HUES48 (cell line): ENCODE results near the gene FBXO24.
A peak's percentile ranks its signal among the peaks of the same experiment; 100 is the strongest.

Experiments
- H3K27ac ChIP-seq: one replicate; pipeline ENCODE4 v1.7.0; 2013; ENCODE audit warnings: low read depth, low read length, inconsistent platforms
- H3K27me3 ChIP-seq: 2 replicates; pipeline ENCODE4 v1.6.1; 2013; ENCODE audit warnings: mild to moderate bottlenecking, low read length; ENCODE audit not compliant: control insufficient read depth, insufficient read depth
- H3K36me3 ChIP-seq: 2 replicates; pipeline ENCODE4 v1.6.1; 2013; ENCODE audit warnings: low read length; ENCODE audit not compliant: control insufficient read depth, insufficient read depth
- H3K4me1 ChIP-seq: 2 replicates; pipeline ENCODE4 v1.6.1; 2013; ENCODE audit warnings: mild to moderate bottlenecking, low read length; ENCODE audit not compliant: control insufficient read depth, insufficient read depth
- H3K4me3 ChIP-seq: 2 replicates; pipeline ENCODE4 v1.5.1; 2013; ENCODE audit warnings: mild to moderate bottlenecking, low read depth, low read length
- H3K9ac ChIP-seq: 2 replicates; pipeline ENCODE4 v1.6.1; 2013; ENCODE audit warnings: mild to moderate bottlenecking, low read depth, low read length, moderate library complexity
- H3K9me3 ChIP-seq: 2 replicates; pipeline ENCODE4 v1.6.1; 2013; ENCODE audit warnings: low read length; ENCODE audit not compliant: control insufficient read depth, insufficient read depth

The FBXO24 gene

GRCh38 chr7:100568896-100569844 lies 17.0 kb upstream of the FBXO24 start:
- no peak overlapping the region for H3K9ac ChIP-seq
- H3K4me3 ChIP-seq: peak overlapping the region; percentile 68
- H3K4me1 ChIP-seq: peaks cover 25% of the 10 kb centered on the region
- no peaks in the 10 kb centered on the region for H3K27me3 ChIP-seq
- H3K36me3 ChIP-seq: no peaks in the 10 kb centered on the region
- peak overlapping the region; percentile 22 for H3K27ac ChIP-seq
- no peaks in the 10 kb centered on the region for H3K9me3 ChIP-seq

GRCh38 chr7:100570954-100571828 lies 14.9 kb upstream of the FBXO24 start:
- H3K9ac ChIP-seq: no peak overlapping the region
- no peak overlapping the region for H3K4me3 ChIP-seq

GRCh38 chr7:100571829-100572116 lies 14.4 kb upstream of the FBXO24 start:
- H3K4me1 ChIP-seq: peaks cover 24% of the 10 kb centered on the region
- H3K27ac ChIP-seq: peak overlapping the region; percentile 31
- H3K27me3 ChIP-seq: no peaks in the 10 kb centered on the region
- H3K4me3 ChIP-seq: no peak overlapping the region
- no peak overlapping the region for H3K9ac ChIP-seq
- peaks cover 18% of the 10 kb centered on the region for H3K36me3 ChIP-seq
- no peaks in the 10 kb centered on the region for H3K9me3 ChIP-seq

More at GRCh38 chr7:100570954-100571828, 14.9 kb upstream of the FBXO24 start:
- H3K36me3 ChIP-seq: peaks cover 12% of the 10 kb centered on the region
- H3K4me1 ChIP-seq: peaks cover 24% of the 10 kb centered on the region
- no peaks in the 10 kb centered on the region for H3K27me3 ChIP-seq
- no peaks in the 10 kb centered on the region for H3K9me3 ChIP-seq
- H3K27ac ChIP-seq: peak overlapping the region; percentile 40

- no peaks in the 10 kb centered on the region for H3K9me3 ChIP-seq
- H3K4me1 ChIP-seq: peaks cover 24% of the 10 kb centered on the region
- H3K27me3 ChIP-seq: no peaks in the 10 kb centered on the region
- peaks cover 23% of the 10 kb centered on the region for H3K36me3 ChIP-seq
- no peak overlapping the region for H3K9ac ChIP-seq
- H3K27ac ChIP-seq: peak overlapping the region; percentile 31
- no peak overlapping the region for H3K4me3 ChIP-seq
Measured at GRCh38 chr7:100572281-100572948, 13.7 kb upstream of the FBXO24 start.

GRCh38 chr7:100572949-100573675 lies 13.0 kb upstream of the FBXO24 start:
- no peak overlapping the region for H3K9ac ChIP-seq
- peaks cover 29% of the 10 kb centered on the region for H3K36me3 ChIP-seq
- no peak overlapping the region for H3K27ac ChIP-seq
- H3K4me1 ChIP-seq: peaks cover 24% of the 10 kb centered on the region
- no peak overlapping the region for H3K4me3 ChIP-seq
- H3K27me3 ChIP-seq: no peaks in the 10 kb centered on the region
- H3K9me3 ChIP-seq: no peaks in the 10 kb centered on the region

- no peak within 1 kb of the TSS for H3K9ac ChIP-seq
- H3K27me3 ChIP-seq: no peaks in the 10 kb centered on the region
- H3K4me1 ChIP-seq: peaks cover 24% of the 10 kb centered on the region
- no peak within 1 kb of the TSS for H3K4me3 ChIP-seq
- no peak within 1 kb of the TSS for H3K27ac ChIP-seq
- H3K36me3 ChIP-seq: peaks cover 30% of the 10 kb centered on the region
- H3K9me3 ChIP-seq: no peaks in the 10 kb centered on the region
Measured at GRCh38 chr7:100573691-100574361, 12.3 kb upstream of the FBXO24 start, which contains the start of gene SAP25. Gene SAP25 (minus strand): TSS chr7:100573900. CDS start chr7:100573742, 158 bp downstream.

- H3K9me3 ChIP-seq: no peaks in the 10 kb centered on the region
- no peaks in the 10 kb centered on the region for H3K27me3 ChIP-seq
- H3K27ac ChIP-seq: no peak overlapping the region
- H3K36me3 ChIP-seq: peaks cover 31% of the 10 kb centered on the region
- no peak overlapping the region for H3K9ac ChIP-seq
- peaks cover 24% of the 10 kb centered on the region for H3K4me1 ChIP-seq
- H3K4me3 ChIP-seq: no peak overlapping the region
Measured at GRCh38 chr7:100574362-100575205, 11.5 kb upstream of the FBXO24 start.

GRCh38 chr7:100575206-100575631 lies 10.9 kb upstream of the FBXO24 start:
- peaks cover 37% of the 10 kb centered on the region for H3K36me3 ChIP-seq
- no peaks in the 10 kb centered on the region for H3K9me3 ChIP-seq
- H3K27me3 ChIP-seq: no peaks in the 10 kb centered on the region
- no peak overlapping the region for H3K27ac ChIP-seq
- peaks cover 20% of the 10 kb centered on the region for H3K4me1 ChIP-seq
- no peak overlapping the region for H3K9ac ChIP-seq
- H3K4me3 ChIP-seq: no peak overlapping the region

GRCh38 chr7:100575746-100576383 lies 10.3 kb upstream of the FBXO24 start:
- H3K9me3 ChIP-seq: no peaks in the 10 kb centered on the region
- no peak overlapping the region for H3K9ac ChIP-seq
- H3K4me3 ChIP-seq: no peak overlapping the region
- H3K36me3 ChIP-seq: peaks cover 44% of the 10 kb centered on the region
- peaks cover 18% of the 10 kb centered on the region for H3K4me1 ChIP-seq
- H3K27me3 ChIP-seq: no peaks in the 10 kb centered on the region
- H3K27ac ChIP-seq: no peak overlapping the region
